Mucosa of descending colon (tissue), 3 donors: ENCODE results near the gene NUB1. TPM values are rescaled to one million over a fixed set of nuclear protein-coding genes. Genes with fewer than 3 reads are reported as not detected.

Source experiments
- ATAC-seq: fragments of 200-7000 bp; cut with Tn5 transposase; one replicate; pipeline ENCODE4 v1.9.1; 2020; ENCODE audit warnings: mild to moderate bottlenecking, moderate library complexity
- DNase-seq, 3 donors: peaks; one replicate each; pipeline ENCODE4 v3.0.0-alpha.2; 2020
- H3K36me3 ChIP-seq: fragments of 200-600 bp; one replicate; pipeline ENCODE4 v1.8.0; 2021; ENCODE audit warnings: low read depth, mild to moderate bottlenecking
- H3K4me1 ChIP-seq: fragments of 200-600 bp; one replicate; pipeline ENCODE4 v1.8.0; 2021; ENCODE audit warnings: low read depth, mild to moderate bottlenecking
- H3K4me3 ChIP-seq: fragments of 200-600 bp; one replicate; pipeline ENCODE4 v1.8.0; 2021; ENCODE audit warnings: mild to moderate bottlenecking
- H3K9me3 ChIP-seq: fragments of 200-600 bp; one replicate; pipeline ENCODE4 v1.8.0; 2021; ENCODE audit warnings: mild to moderate bottlenecking
- CTCF ChIP-seq: fragments of 200-600 bp; IDR thresholded peaks from one replicate; pipeline ENCODE4 v1.8.0; 2022; ENCODE audit warnings: antibody characterized with exemption, mild to moderate bottlenecking
- intact Hi-C, 2 donors: fragments of 100-400 bp; cut with DNase I in 1 of 2; cut with micrococcal nuclease in 1 of 2; formaldehyde crosslinking; loops; one replicate each; pipeline versions ENCODE4 v1.11.0 to v1.11.1; 2022; cut with DNase I, micrococcal nuclease
- total RNA-seq, 3 donors: library from RNA; stranded (reverse); fragmentation: NEBNext Ultra II Directional in 2 of 3; extraction: Animal tissue kit (Norgen Biotek cat#: 25700) in 2 of 3; gene quantifications; one replicate each; pipeline versions ENCODE4 v1.2.1 to v1.2.4, GENCODE V29; 2021 to 2023
- donor health status: DM: no; HTN: no; CAD: no; lungs with moderate emphysema.
- donor health status: DM: no; HTN: no; CAD: no.
- donor health status: DM: no; HTN: yes; CAD: no.

NUB1 gene
- total RNA-seq, 3 donors from 2014 or later = 66.2 to 77.5 (median 76.9) TPM

GRCh38 chr7:151376218-151376902 is 34.7 kb downstream of the NUB1 start:
- DNase-seq = no peak
- TF ChIP-seq CTCF = no peak

GRCh38 chr7:151377406-151377805 is 35.8 kb downstream of the NUB1 start:
- no peak for DNase-seq
- peaks cover 10% of the 10 kb centered on the region for H3K4me1 ChIP-seq
- TF ChIP-seq CTCF = no peak
- intact Hi-C loops = no loop called here
- peaks cover 2% of the 10 kb centered on the region for H3K36me3 ChIP-seq
- ATAC-seq = no peak
- H3K4me3 ChIP-seq = no peak overlapping the region
- no peaks in the 10 kb centered on the region for H3K9me3 ChIP-seq

More at GRCh38 chr7:151376218-151376902, 34.7 kb downstream of the NUB1 start:
- peaks cover 2% of the 10 kb centered on the region for H3K36me3 ChIP-seq
- H3K4me1 ChIP-seq = peaks cover 4% of the 10 kb centered on the region
- H3K4me3 ChIP-seq = no peak overlapping the region
- intact Hi-C loops = no loop called here
- no peaks in the 10 kb centered on the region for H3K9me3 ChIP-seq
- ATAC-seq = no peak

- no peak for TF ChIP-seq CTCF
- intact Hi-C loops = no loop called here
- H3K36me3 ChIP-seq = peaks cover 2% of the 10 kb centered on the region
- DNase-seq (no peak), ATAC-seq (no peak)
- H3K9me3 ChIP-seq = no peaks in the 10 kb centered on the region
- no peak overlapping the region for H3K4me3 ChIP-seq
- peaks cover 10% of the 10 kb centered on the region for H3K4me1 ChIP-seq
Measured at GRCh38 chr7:151378011-151378410, 36.4 kb downstream of the NUB1 start.

GRCh38 chr7:151378496-151379192 is 37.0 kb downstream of the NUB1 start:
- no peak overlapping the region for H3K4me3 ChIP-seq
- no peak for TF ChIP-seq CTCF
- H3K4me1 ChIP-seq = peaks cover 10% of the 10 kb centered on the region
- ATAC-seq (no peak), DNase-seq (no peak)
- no peaks in the 10 kb centered on the region for H3K9me3 ChIP-seq
- intact Hi-C loops = no loop called here
- H3K36me3 ChIP-seq = peaks cover 2% of the 10 kb centered on the region

- H3K4me3 ChIP-seq = no peak overlapping the region
- no peak for TF ChIP-seq CTCF
- ATAC-seq (no peak), DNase-seq (no peak)
- H3K4me1 ChIP-seq = peaks cover 10% of the 10 kb centered on the region
- peaks cover 2% of the 10 kb centered on the region for H3K36me3 ChIP-seq
- intact Hi-C loops = no loop called here
- no peaks in the 10 kb centered on the region for H3K9me3 ChIP-seq
Measured at GRCh38 chr7:151379193-151379520, 37.5 kb downstream of the NUB1 start.
